Mesendoderm (in vitro differentiated cells): ENCODE results near the gene NKD1.

ENCODE experiments used
- DNase-seq: peaks from one replicate; pipeline ENCODE4 v3.0.0; 2013
- H2AK5ac ChIP-seq: 2 replicates; pipeline ENCODE4 v1.6.1; 2013; ENCODE audit warnings: low read length, inconsistent platforms
- H2BK120ac ChIP-seq: 2 replicates; pipeline ENCODE4 v1.6.1; 2013; ENCODE audit warnings: low read depth, mild to moderate bottlenecking, low read length, moderate library complexity, mixed read lengths
- H2BK15ac ChIP-seq: replicated peaks from 2 replicates; pipeline ENCODE4 v1.6.1; 2013; ENCODE audit warnings: low read depth, mild to moderate bottlenecking, moderate library complexity
- H2BK5ac ChIP-seq: 2 replicates; pipeline ENCODE4 v1.6.1; 2013; ENCODE audit warnings: low read length, inconsistent platforms
- H3K18ac ChIP-seq: 2 replicates; pipeline ENCODE4 v1.6.1; 2013; ENCODE audit warnings: mild to moderate bottlenecking, low read length, mixed read lengths
- H3K23ac ChIP-seq: one replicate; pipeline ENCODE4 v1.6.1; 2013; ENCODE audit warnings: low read length
- H3K27ac ChIP-seq: 2 replicates; pipeline ENCODE4 v1.5.1; 2013; ENCODE audit warnings: low read depth, mild to moderate bottlenecking, inconsistent platforms, low read length, moderate library complexity
- H3K27me3 ChIP-seq: 2 replicates; pipeline ENCODE4 v1.6.1; 2013; ENCODE audit warnings: low read length, control low read depth, mild to moderate bottlenecking, inconsistent platforms; ENCODE audit not compliant: insufficient read depth, poor library complexity
- H3K36me3 ChIP-seq: 2 replicates; pipeline ENCODE4 v1.6.1; 2013; ENCODE audit warnings: low read length, inconsistent platforms; ENCODE audit not compliant: control insufficient read depth, insufficient read depth
- H3K4ac ChIP-seq: one replicate; pipeline ENCODE4 v1.6.1; 2013; ENCODE audit warnings: low read depth, mild to moderate bottlenecking, low read length, moderate library complexity
- H3K4me1 ChIP-seq: 2 replicates; pipeline ENCODE4 v1.6.1; 2013; ENCODE audit warnings: low read depth, low read length, inconsistent platforms; ENCODE audit not compliant: control insufficient read depth
- H3K4me2 ChIP-seq: 2 replicates; pipeline ENCODE4 v1.6.1; 2013; ENCODE audit warnings: low read length
- H3K4me3 ChIP-seq: 2 replicates; pipeline ENCODE4 v1.5.1; 2013; ENCODE audit warnings: mild to moderate bottlenecking, low read length
- H3K56ac ChIP-seq: one replicate; pipeline ENCODE4 v1.6.1; 2013; ENCODE audit warnings: low read length
- H3K79me1 ChIP-seq: 2 replicates; pipeline ENCODE4 v1.6.1; 2013; ENCODE audit warnings: low read length, inconsistent platforms
- H3K79me2 ChIP-seq: 2 replicates; pipeline ENCODE4 v1.6.1; 2013; ENCODE audit warnings: mild to moderate bottlenecking, low read length; ENCODE audit not compliant: control insufficient read depth, insufficient read depth
- H3K9ac ChIP-seq: 2 replicates; pipeline ENCODE4 v1.6.1; 2013; ENCODE audit warnings: low read length, inconsistent platforms
- H4K5ac ChIP-seq: one replicate; pipeline ENCODE4 v1.6.1; 2013; ENCODE audit warnings: low read length
- H4K8ac ChIP-seq: one replicate; pipeline ENCODE4 v1.6.1; 2013; ENCODE audit warnings: low read depth, mild to moderate bottlenecking, control low read depth, low read length, moderate library complexity
- WGBS: extraction: QIAGEN DNeasy Blood & Tissue Kit; methylation state at CpG from one replicate; pipeline ENCODE4 v1.1.7; 2013; ENCODE audit warnings: low lambda C conversion rate, missing lambda C conversion rate; ENCODE audit not compliant: insufficient coverage; ENCODE audit errors: extremely low coverage; 5-methylcytosine and 5-hydroxymethylcytosine counted together

NKD1 gene

GRCh38 chr16:50555269-50555875 lies 7.2 kb downstream of the NKD1 start:
- Histone ChIP-seq H3K79me2 (peaks cover 5% of the 10 kb centered on the region), H2BK5ac (no peak overlapping the region), H3K56ac (no peak overlapping the region), H3K9ac (no peak overlapping the region), H3K4me2 (no peak overlapping the region), H3K27me3 (no peaks in the 10 kb centered on the region), H3K4me3 (no peak overlapping the region), H2AK5ac (no peak overlapping the region), H3K27ac (no peak overlapping the region), H3K4ac (no peak overlapping the region), H3K36me3 (peaks cover 4% of the 10 kb centered on the region), H2BK120ac (no peak overlapping the region), H3K18ac (no peak overlapping the region), H3K23ac (no peak overlapping the region), H4K5ac (no peak overlapping the region), H2BK15ac (no peak overlapping the region), H3K79me1 (peaks cover 12% of the 10 kb centered on the region), H4K8ac (no peak overlapping the region), H3K4me1 (no peaks in the 10 kb centered on the region)
- WGBS: no CpG with 5 or more reads among the region's 10 CpGs
- DNase-seq: no peak

- no CpG with 5 or more reads among the region's 18 CpGs for WGBS
- no peak overlapping the region for H3K23ac ChIP-seq
- no peak overlapping the region for H2BK5ac ChIP-seq
- H3K27ac ChIP-seq: no peak overlapping the region
- H3K79me1 ChIP-seq: peaks cover 12% of the 10 kb centered on the region
- peaks cover 4% of the 10 kb centered on the region for H3K36me3 ChIP-seq
- H2BK15ac ChIP-seq: no peak overlapping the region
- peaks cover 5% of the 10 kb centered on the region for H3K79me2 ChIP-seq
- no peak overlapping the region for H3K4ac ChIP-seq
- no peak overlapping the region for H3K56ac ChIP-seq
- no peak for DNase-seq
- H3K27me3 ChIP-seq: no peaks in the 10 kb centered on the region
- no peak overlapping the region for H3K9ac ChIP-seq
- H3K18ac ChIP-seq: no peak overlapping the region
- H4K8ac ChIP-seq: no peak overlapping the region
- no peak overlapping the region for H3K4me3 ChIP-seq
- H3K4me2 ChIP-seq: no peak overlapping the region
- no peak overlapping the region for H4K5ac ChIP-seq
- H2AK5ac ChIP-seq: no peak overlapping the region
- no peaks in the 10 kb centered on the region for H3K4me1 ChIP-seq
- no peak overlapping the region for H2BK120ac ChIP-seq
These were observed 7.9 kb downstream of the NKD1 start for GRCh38 chr16:50555952-50556673.

- H3K4me3 ChIP-seq: no peak overlapping the region
- peaks cover 11% of the 10 kb centered on the region for H3K79me1 ChIP-seq
- no CpG with 5 or more reads among the region's 2 CpGs for WGBS
- no peak overlapping the region for H2AK5ac ChIP-seq
- H2BK120ac ChIP-seq: no peak overlapping the region
- H4K5ac ChIP-seq: no peak overlapping the region
- no peak overlapping the region for H3K4ac ChIP-seq
- H3K9ac ChIP-seq: no peak overlapping the region
- H3K18ac ChIP-seq: no peak overlapping the region
- H3K27me3 ChIP-seq: no peaks in the 10 kb centered on the region
- no peak overlapping the region for H3K56ac ChIP-seq
- no peaks in the 10 kb centered on the region for H3K4me1 ChIP-seq
- no peak for DNase-seq
- no peak overlapping the region for H2BK15ac ChIP-seq
- H3K27ac ChIP-seq: no peak overlapping the region
- H2BK5ac ChIP-seq: no peak overlapping the region
- no peak overlapping the region for H3K23ac ChIP-seq
- peaks cover 5% of the 10 kb centered on the region for H3K79me2 ChIP-seq
- H3K4me2 ChIP-seq: no peak overlapping the region
- H4K8ac ChIP-seq: no peak overlapping the region
- H3K36me3 ChIP-seq: peaks cover 8% of the 10 kb centered on the region
These were observed 8.8 kb downstream of the NKD1 start for GRCh38 chr16:50557046-50557445.

- no peak overlapping the region for H3K9ac ChIP-seq
- H3K79me2 ChIP-seq: no peaks in the 10 kb centered on the region
- no peak for DNase-seq
- H2AK5ac ChIP-seq: no peak overlapping the region
- H3K56ac ChIP-seq: no peak overlapping the region
- H4K5ac ChIP-seq: no peak overlapping the region
- H3K36me3 ChIP-seq: peaks cover 9% of the 10 kb centered on the region
- H3K18ac ChIP-seq: no peak overlapping the region
- H3K4me2 ChIP-seq: no peak overlapping the region
- no CpG with 5 or more reads among the region's 1 CpG for WGBS
- H2BK120ac ChIP-seq: no peak overlapping the region
- H3K27ac ChIP-seq: no peak overlapping the region
- H3K4me3 ChIP-seq: no peak overlapping the region
- no peak overlapping the region for H2BK15ac ChIP-seq
- no peak overlapping the region for H3K4ac ChIP-seq
- H3K23ac ChIP-seq: no peak overlapping the region
- H3K4me1 ChIP-seq: no peaks in the 10 kb centered on the region
- H3K79me1 ChIP-seq: peaks cover 7% of the 10 kb centered on the region
- no peak overlapping the region for H4K8ac ChIP-seq
- H2BK5ac ChIP-seq: no peak overlapping the region
- H3K27me3 ChIP-seq: no peaks in the 10 kb centered on the region
These were observed 10.7 kb downstream of the NKD1 start for GRCh38 chr16:50558913-50559312.

- Histone ChIP-seq H3K4me1 (no peaks in the 10 kb centered on the region), H2BK120ac (no peak overlapping the region), H4K5ac (no peak overlapping the region), H3K27ac (no peak overlapping the region), H3K27me3 (no peaks in the 10 kb centered on the region), H2BK5ac (no peak overlapping the region), H3K9ac (no peak overlapping the region), H3K79me1 (peaks cover 6% of the 10 kb centered on the region), H3K56ac (no peak overlapping the region), H3K36me3 (peaks cover 9% of the 10 kb centered on the region), H2AK5ac (no peak overlapping the region), H3K23ac (no peak overlapping the region), H2BK15ac (no peak overlapping the region), H3K4ac (no peak overlapping the region), H3K79me2 (no peaks in the 10 kb centered on the region), H3K18ac (no peak overlapping the region), H3K4me2 (no peak overlapping the region), H3K4me3 (no peak overlapping the region), H4K8ac (no peak overlapping the region)
- WGBS: no CpG with 5 or more reads among the region's 6 CpGs
- no peak for DNase-seq
These were observed 11.1 kb downstream of the NKD1 start for GRCh38 chr16:50559342-50559741.
